CD14-positive monocyte (primary cell): Measurements from ENCODE around the gene GARIN3. TPM values are rescaled to one million over a fixed set of nuclear protein-coding genes. Genes with fewer than 3 reads are reported as not detected.
A peak's percentile ranks its signal among the peaks of the same experiment; 100 is the strongest.

ENCODE experiments used
- DNase-seq, 3 donors: peaks; one replicate each; pipeline ENCODE4 v3.0.0-alpha.2; 2011 to 2022
- H2AFZ ChIP-seq: 2 replicates; pipeline ENCODE4 v1.6.0; 2012; ENCODE audit warnings: mild to moderate bottlenecking, low read depth, low read length, inconsistent platforms; ENCODE audit not compliant: insufficient read depth, poor library complexity, severe bottlenecking
- H3K27ac ChIP-seq, 2 donors: 1 replicate in 1 of 2; 2 replicates in 1 of 2; pipeline ENCODE4 v1.5.1; 2012 to 2013; ENCODE audit warnings: low read length in 2 of 2, control low read depth in 1 of 2, inconsistent platforms in 1 of 2, low read depth in 1 of 2, mild to moderate bottlenecking in 1 of 2
- H3K27me3 ChIP-seq, 2 donors: one replicate each; pipeline versions ENCODE4 v1.6.0 to v1.6.1; 2011 to 2013; ENCODE audit warnings: low read length in 2 of 2; ENCODE audit not compliant: control insufficient read depth in 2 of 2, insufficient read depth in 2 of 2
- H3K36me3 ChIP-seq, 2 donors: replicated peaks in 1 of 2; 1 replicate in 1 of 2; 2 replicates in 1 of 2; pipeline versions ENCODE4 v1.5.1 to v1.6.1; 2012 to 2013; ENCODE audit warnings: low read length in 2 of 2, control low read depth in 1 of 2, inconsistent platforms in 1 of 2, mild to moderate bottlenecking in 1 of 2; ENCODE audit not compliant: insufficient read depth in 2 of 2, control insufficient read depth in 1 of 2
- H3K4me1 ChIP-seq, 2 donors: 1 replicate in 1 of 2; 2 replicates in 1 of 2; pipeline versions ENCODE4 v1.5.1 to v1.6.1; 2012 to 2013; ENCODE audit warnings: low read length in 2 of 2, control low read depth in 1 of 2, inconsistent platforms in 1 of 2, mild to moderate bottlenecking in 1 of 2, moderate library complexity in 1 of 2; ENCODE audit not compliant: insufficient read depth in 2 of 2, control insufficient read depth in 1 of 2
- H3K4me2 ChIP-seq: replicated peaks from 2 replicates; pipeline ENCODE3; 2012; ENCODE audit warnings: low read length, moderate library complexity, mild to moderate bottlenecking; ENCODE audit not compliant: poor library complexity, severe bottlenecking; ENCODE audit errors: extremely low read depth
- H3K4me3 ChIP-seq, 3 experiments: fragments of 200-600 bp in 1 of 3; sonication (generic) in 1 of 3; replicated peaks in 1 of 3; 1 replicate in 2 of 3; 2 replicates in 1 of 3; pipeline ENCODE4 v1.5.1; 2011 to 2013; ENCODE audit warnings: low read length in 3 of 3, mild to moderate bottlenecking in 3 of 3, control low read depth in 2 of 3, low read depth in 2 of 3, inconsistent platforms in 1 of 3, moderate library complexity in 1 of 3
- H3K79me2 ChIP-seq: 2 replicates; pipeline ENCODE4 v1.6.0; 2012; ENCODE audit warnings: mild to moderate bottlenecking, control low read depth, inconsistent platforms, low read length, moderate library complexity; ENCODE audit not compliant: insufficient read depth
- H3K9ac ChIP-seq: 2 replicates; pipeline ENCODE4 v1.6.0; 2017; ENCODE audit warnings: low read length, mild to moderate bottlenecking; ENCODE audit not compliant: insufficient read depth, poor library complexity, severe bottlenecking
- H3K9me3 ChIP-seq, 2 donors: replicated peaks in 1 of 2; 1 replicate in 1 of 2; 2 replicates in 1 of 2; pipeline versions ENCODE4 v1.5.1 to v1.6.1; 2012 to 2013; ENCODE audit warnings: low read length in 2 of 2, control low read depth in 1 of 2; ENCODE audit not compliant: control insufficient read depth in 1 of 2, insufficient read depth in 1 of 2
- H4K20me1 ChIP-seq: 2 replicates; pipeline ENCODE4 v1.6.0; 2012; ENCODE audit warnings: mild to moderate bottlenecking, low read length, control low read depth, moderate library complexity; ENCODE audit not compliant: insufficient read depth
- H3K27ac Mint-ChIP-seq, 7 donors: one replicate each; pipeline ENCODE4 v1.8.0; 2020; ENCODE audit warnings: mild to moderate bottlenecking in 7 of 7, mixed read lengths in 7 of 7, moderate library complexity in 6 of 7, inconsistent platforms in 2 of 7
- H3K27me3 Mint-ChIP-seq, 3 donors: one replicate each; pipeline ENCODE4 v1.8.0; 2021 to 2022; ENCODE audit warnings: low read depth in 3 of 3, mild to moderate bottlenecking in 3 of 3, mixed read lengths in 3 of 3, moderate library complexity in 3 of 3, inconsistent platforms in 1 of 3
- H3K36me3 Mint-ChIP-seq, 2 donors: one replicate each; pipeline ENCODE4 v1.8.0; 2020; ENCODE audit warnings: mixed read lengths in 2 of 2, inconsistent platforms in 1 of 2, mild to moderate bottlenecking in 1 of 2
- H3K4me1 Mint-ChIP-seq: one replicate; pipeline ENCODE4 v1.8.0; 2020; ENCODE audit warnings: mild to moderate bottlenecking, mixed read lengths
- H3K4me3 Mint-ChIP-seq, 2 donors: one replicate each; pipeline ENCODE4 v1.8.0; 2020; ENCODE audit warnings: mild to moderate bottlenecking in 2 of 2, mixed read lengths in 2 of 2, moderate library complexity in 1 of 2
- H3K9me3 Mint-ChIP-seq, 7 donors: one replicate each; pipeline ENCODE4 v1.8.0; 2020 to 2022; ENCODE audit warnings: mixed read lengths in 7 of 7, mild to moderate bottlenecking in 6 of 7, moderate library complexity in 6 of 7, inconsistent platforms in 2 of 7
- CTCF ChIP-seq: fragments of 200-600 bp; IDR thresholded peaks from one replicate; pipeline ENCODE4 v1.8.0; 2022; ENCODE audit warnings: antibody characterized with exemption, mild to moderate bottlenecking
- WGBS: methylation state at CpG from one replicate; pipeline ENCODE4 v1.1.5; 2013; ENCODE audit warnings: missing lambda C conversion rate; ENCODE audit not compliant: insufficient coverage; 5-methylcytosine and 5-hydroxymethylcytosine counted together
- intact Hi-C, 2 donors: fragments of 100-400 bp; cut with micrococcal nuclease; formaldehyde crosslinking; loops; one replicate each; pipeline versions ENCODE4 v1.15.0 to v1.15.1; 2023
- polyA plus RNA-seq, 3 donors: library from polyadenylated mRNA; depleted of rRNA in 1 of 3; unstranded in 2 of 3; stranded (reverse) in 1 of 3; fragments of 300-500 nt in 2 of 3; fragments of >200 nt in 1 of 3; fragmentation: Illumina TruSeq in 2 of 3; gene quantifications; 1 replicate in 2 of 3; 2 replicates in 1 of 3; pipeline ENCODE4 v1.2.3, GENCODE V29; 2012 to 2021

GARIN3 gene
- polyA plus RNA-seq, 3 donors = not detected

- H3K79me2 ChIP-seq = peaks cover 50% of the 10 kb centered on the region
- Mint-ChIP-seq H3K4me1 (peaks cover 32% of the 10 kb centered on the region), H3K9me3 (peaks cover 0 to 2% (median 0%) of the 10 kb centered on the region in 7 donors), H3K4me3 (no peak overlapping the region), H3K27ac (peak overlapping the region in 1 of 7 donors; percentile 51), H3K36me3 (peaks cover 33 to 41% of the 10 kb centered on the region in 2 donors), H3K27me3 (no peaks in the 10 kb centered on the region)
- H3K9ac ChIP-seq = no peak overlapping the region
- H3K4me1 ChIP-seq = peaks cover 8 to 14% of the 10 kb centered on the region in 2 donors
- H3K27ac ChIP-seq = peak overlapping the region in 1 of 2 donors; percentile 8
- H3K4me2 ChIP-seq = no peak overlapping the region
- H2AFZ ChIP-seq = no peak overlapping the region
- H3K27me3 ChIP-seq = no peaks in the 10 kb centered on the region
- no peak overlapping the region for H3K4me3 ChIP-seq
- no peak for DNase-seq
- H3K9me3 ChIP-seq = no peaks in the 10 kb centered on the region
- no peaks in the 10 kb centered on the region for H4K20me1 ChIP-seq
- no CpG with 5 or more reads among the region's 6 CpGs for WGBS
- intact Hi-C loops = no loop called here
- TF ChIP-seq CTCF = no peak
- H3K36me3 ChIP-seq = peaks cover 22 to 37% of the 10 kb centered on the region in 2 donors
Observed at GRCh38 chr5:157137691-157138090, 28.4 kb downstream of the GARIN3 start.

GRCh38 chr5:157132281-157132612, 33.8 kb downstream of the GARIN3 start:
- H4K20me1 ChIP-seq = no peaks in the 10 kb centered on the region
- no peaks in the 10 kb centered on the region for H3K27me3 ChIP-seq
- Mint-ChIP-seq H3K4me1 (peaks cover 28% of the 10 kb centered on the region), H3K9me3 (peaks cover 0 to 2% (median 0%) of the 10 kb centered on the region in 7 donors), H3K36me3 (peaks cover 8 to 9% of the 10 kb centered on the region in 2 donors), H3K4me3 (no peak overlapping the region), H3K27ac (no peak overlapping the region), H3K27me3 (peaks cover 0 to 4% (median 0%) of the 10 kb centered on the region in 3 donors)
- H2AFZ ChIP-seq = no peak overlapping the region
- no peak for DNase-seq
- H3K36me3 ChIP-seq = peaks cover 2 to 12% of the 10 kb centered on the region in 2 donors
- TF ChIP-seq CTCF = peak; percentile 9
- H3K9me3 ChIP-seq = no peaks in the 10 kb centered on the region
- no peak overlapping the region for H3K4me3 ChIP-seq
- peaks cover 3% of the 10 kb centered on the region for H3K79me2 ChIP-seq
- no peak overlapping the region for H3K4me2 ChIP-seq
- no peak overlapping the region for H3K27ac ChIP-seq
- no CpG with 5 or more reads among the region's 1 CpG for WGBS
- peaks cover 0 to 6% of the 10 kb centered on the region in 2 donors for H3K4me1 ChIP-seq
- intact Hi-C loops = loop anchor here in 1 of 2 donors (5.0 kb wide), 1 partner anchor 45 kb away; no protein-coding TSS in a partner anchor
- H3K9ac ChIP-seq = no peak overlapping the region
